Measurements from ENCODE around the gene SRP19. TPM values are rescaled to one million over a fixed set of nuclear protein-coding genes. Genes with fewer than 3 reads are reported as not detected.

Gene SRP19
- total and polyA plus RNA-seq, 9 of the 15 experiments (the other 6 are each of a cell fraction or from before 2014, with no cell fraction given) = 52.3 to 357 (median 146) TPM

DNA sequence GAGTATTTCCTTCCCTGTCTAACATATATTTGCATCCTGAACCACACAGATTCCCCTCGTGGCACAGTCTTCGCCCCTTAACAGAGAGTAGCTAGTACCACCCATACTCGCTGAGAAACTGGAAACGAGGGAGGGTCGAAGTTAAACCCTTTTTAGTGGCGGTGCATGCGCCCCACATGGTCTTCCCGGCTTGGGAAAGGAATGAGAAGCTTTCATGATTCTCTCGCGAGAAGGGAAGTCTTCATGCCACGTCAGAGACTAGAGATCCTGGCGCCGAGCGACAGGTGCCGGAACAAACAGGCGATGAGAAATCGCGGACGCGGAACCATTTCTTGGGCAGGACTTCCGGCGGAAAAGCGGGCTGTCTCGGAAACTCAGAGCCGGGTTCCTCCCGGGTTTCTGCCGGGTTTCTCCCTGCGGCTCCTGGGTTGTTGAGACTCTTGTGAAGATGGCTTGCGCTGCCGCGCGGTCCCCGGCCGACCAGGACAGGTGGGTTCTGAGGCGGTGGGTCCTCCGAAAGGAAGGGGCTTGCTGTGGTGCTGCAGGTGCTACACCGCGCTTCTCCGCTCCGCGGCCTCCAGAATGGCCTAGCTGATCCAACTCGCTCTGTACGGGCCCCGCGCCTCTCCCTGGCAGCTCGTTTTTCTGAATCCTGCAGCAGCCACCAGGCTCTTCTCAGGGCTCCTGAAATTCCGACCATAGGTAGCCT is at the start of gene SRP19 (continued):
- TF ChIP-seq ZC3H4 (CRISPR knock-in tag; IDR thresholded peaks at IDR 0.05; ENCODE audit: borderline replicate concordance) (no peak), ADNP (tag; IDR thresholded peaks at IDR 0.05) (no peak), ZNF140 (CRISPR knock-in tag; IDR thresholded peaks at IDR 0.05) (no peak), BCL6 (CRISPR knock-in tag; IDR thresholded peaks at IDR 0.05) (no peak), RBM15 (IDR thresholded peaks at IDR 0.05; ENCODE audit: insufficient read depth, low read length) (no peak), ZNF24 (IDR thresholded peaks at IDR 0.05) (no peak), ESRRA (IDR thresholded peaks at IDR 0.05; ENCODE audit: borderline replicate concordance, low read depth) (0 out of 2 replicates have a peak, but pooled peaks have one; percentile 28), ARHGAP35 (IDR thresholded peaks at IDR 0.05; ENCODE audit: partially characterized antibody) (peak; percentile 89), NEUROD1 (IDR thresholded peaks at IDR 0.05; ENCODE audit: borderline replicate concordance, low read depth, low read length, partially characterized antibody) (peak; percentile 65), PRMT5 (CRISPR knock-in tag; IDR thresholded peaks at IDR 0.05) (peak; percentile 37; the same call in 1 of the 2 replicates), SPI1 (IDR thresholded peaks at IDR 0.05; ENCODE audit: borderline replicate concordance, low read depth, low read length) (peak; percentile 57; the same call in 1 of the 2 replicates), ZNF644 (tag; IDR thresholded peaks at IDR 0.05; ENCODE audit: low read depth) (no peak; the same call in 1 of the 2 replicates)
- TF ChIP-seq, protein P1, sequence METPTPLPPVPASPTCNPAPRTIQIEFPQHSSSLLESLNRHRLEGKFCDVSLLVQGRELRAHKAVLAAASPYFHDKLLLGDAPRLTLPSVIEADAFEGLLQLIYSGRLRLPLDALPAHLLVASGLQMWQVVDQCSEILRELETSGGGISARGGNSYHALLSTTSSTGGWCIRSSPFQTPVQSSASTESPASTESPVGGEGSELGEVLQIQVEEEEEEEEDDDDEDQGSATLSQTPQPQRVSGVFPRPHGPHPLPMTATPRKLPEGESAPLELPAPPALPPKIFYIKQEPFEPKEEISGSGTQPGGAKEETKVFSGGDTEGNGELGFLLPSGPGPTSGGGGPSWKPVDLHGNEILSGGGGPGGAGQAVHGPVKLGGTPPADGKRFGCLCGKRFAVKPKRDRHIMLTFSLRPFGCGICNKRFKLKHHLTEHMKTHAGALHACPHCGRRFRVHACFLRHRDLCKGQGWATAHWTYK (CRISPR knock-in tag; IDR thresholded peaks at IDR 0.05) = no peak
- TF ChIP-seq, protein P2, sequence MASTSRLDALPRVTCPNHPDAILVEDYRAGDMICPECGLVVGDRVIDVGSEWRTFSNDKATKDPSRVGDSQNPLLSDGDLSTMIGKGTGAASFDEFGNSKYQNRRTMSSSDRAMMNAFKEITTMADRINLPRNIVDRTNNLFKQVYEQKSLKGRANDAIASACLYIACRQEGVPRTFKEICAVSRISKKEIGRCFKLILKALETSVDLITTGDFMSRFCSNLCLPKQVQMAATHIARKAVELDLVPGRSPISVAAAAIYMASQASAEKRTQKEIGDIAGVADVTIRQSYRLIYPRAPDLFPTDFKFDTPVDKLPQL (IDR thresholded peaks at IDR 0.05; ENCODE audit: extremely low read depth, insufficient read length) = peak; percentile 8
- TF ChIP-seq, protein P3, sequence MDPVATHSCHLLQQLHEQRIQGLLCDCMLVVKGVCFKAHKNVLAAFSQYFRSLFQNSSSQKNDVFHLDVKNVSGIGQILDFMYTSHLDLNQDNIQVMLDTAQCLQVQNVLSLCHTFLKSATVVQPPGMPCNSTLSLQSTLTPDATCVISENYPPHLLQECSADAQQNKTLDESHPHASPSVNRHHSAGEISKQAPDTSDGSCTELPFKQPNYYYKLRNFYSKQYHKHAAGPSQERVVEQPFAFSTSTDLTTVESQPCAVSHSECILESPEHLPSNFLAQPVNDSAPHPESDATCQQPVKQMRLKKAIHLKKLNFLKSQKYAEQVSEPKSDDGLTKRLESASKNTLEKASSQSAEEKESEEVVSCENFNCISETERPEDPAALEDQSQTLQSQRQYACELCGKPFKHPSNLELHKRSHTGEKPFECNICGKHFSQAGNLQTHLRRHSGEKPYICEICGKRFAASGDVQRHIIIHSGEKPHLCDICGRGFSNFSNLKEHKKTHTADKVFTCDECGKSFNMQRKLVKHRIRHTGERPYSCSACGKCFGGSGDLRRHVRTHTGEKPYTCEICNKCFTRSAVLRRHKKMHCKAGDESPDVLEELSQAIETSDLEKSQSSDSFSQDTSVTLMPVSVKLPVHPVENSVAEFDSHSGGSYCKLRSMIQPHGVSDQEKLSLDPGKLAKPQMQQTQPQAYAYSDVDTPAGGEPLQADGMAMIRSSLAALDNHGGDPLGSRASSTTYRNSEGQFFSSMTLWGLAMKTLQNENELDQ (CRISPR knock-in tag; IDR thresholded peaks at IDR 0.05; ENCODE audit: borderline replicate concordance) = peak; percentile 97
- TF ChIP-seq, protein P4, sequence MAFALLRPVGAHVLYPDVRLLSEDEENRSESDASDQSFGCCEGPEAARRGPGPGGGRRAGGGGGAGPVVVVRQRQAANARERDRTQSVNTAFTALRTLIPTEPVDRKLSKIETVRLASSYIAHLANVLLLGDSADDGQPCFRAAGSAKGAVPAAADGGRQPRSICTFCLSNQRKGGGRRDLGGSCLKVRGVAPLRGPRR (CRISPR knock-in tag; IDR thresholded peaks at IDR 0.05) = no peak
